Trophoblast cell (in vitro differentiated cells and primary cell): Measurements from ENCODE around the gene NTPCR. TPM values are rescaled to one million over a fixed set of nuclear protein-coding genes. Genes with fewer than 3 reads are reported as not detected.

Source experiments
- DNase-seq, 2 donors: peaks; one replicate each; pipeline ENCODE4 v3.0.0-alpha.2; 2016
- H2AFZ ChIP-seq: 2 replicates; pipeline ENCODE4 v1.6.1; 2013; ENCODE audit warnings: low read length, moderate library complexity, mild to moderate bottlenecking; ENCODE audit not compliant: insufficient read depth, poor library complexity
- H2AK5ac ChIP-seq: 2 replicates; pipeline ENCODE4 v1.6.1; 2013; ENCODE audit warnings: mild to moderate bottlenecking, low read length
- H2BK120ac ChIP-seq: 2 replicates; pipeline ENCODE4 v1.6.1; 2013; ENCODE audit warnings: low read length, mild to moderate bottlenecking, moderate library complexity; ENCODE audit not compliant: insufficient read depth, poor library complexity
- H2BK12ac ChIP-seq: 2 replicates; pipeline ENCODE4 v1.6.1; 2013; ENCODE audit warnings: mild to moderate bottlenecking, low read length, moderate library complexity
- H2BK5ac ChIP-seq: 2 replicates; pipeline ENCODE4 v1.6.1; 2013; ENCODE audit warnings: low read length, low read depth, moderate library complexity, mild to moderate bottlenecking; ENCODE audit not compliant: poor library complexity
- H3K14ac ChIP-seq: 2 replicates; pipeline ENCODE4 v1.6.1; 2013; ENCODE audit warnings: mild to moderate bottlenecking, low read length
- H3K18ac ChIP-seq: 2 replicates; pipeline ENCODE4 v1.6.1; 2013; ENCODE audit warnings: mild to moderate bottlenecking, low read length
- H3K23ac ChIP-seq: 2 replicates; pipeline ENCODE4 v1.6.1; 2013; ENCODE audit warnings: low read length
- H3K27ac ChIP-seq: 2 replicates; pipeline ENCODE4 v1.5.1; 2013; ENCODE audit warnings: low read depth, mild to moderate bottlenecking, inconsistent platforms, low read length, moderate library complexity
- H3K27me3 ChIP-seq: 2 replicates; pipeline ENCODE4 v1.6.1; 2013; ENCODE audit warnings: inconsistent platforms, mild to moderate bottlenecking, low read length, moderate library complexity; ENCODE audit not compliant: insufficient read depth
- H3K36me3 ChIP-seq, 2 experiments: 1 replicate in 1 of 2; 2 replicates in 1 of 2; pipeline ENCODE4 v1.6.1; 2013; ENCODE audit warnings: low read length in 2 of 2, mild to moderate bottlenecking in 2 of 2, moderate library complexity in 1 of 2; ENCODE audit not compliant: insufficient read depth in 2 of 2, control insufficient read depth in 1 of 2
- H3K4ac ChIP-seq: 2 replicates; pipeline ENCODE4 v1.6.1; 2013; ENCODE audit warnings: low read depth, mild to moderate bottlenecking, low read length, moderate library complexity
- H3K4me1 ChIP-seq, 2 experiments: 1 replicate in 1 of 2; 2 replicates in 1 of 2; pipeline ENCODE4 v1.6.1; 2013; ENCODE audit warnings: low read length in 2 of 2, mild to moderate bottlenecking in 2 of 2, moderate library complexity in 1 of 2; ENCODE audit not compliant: insufficient read depth in 2 of 2, control insufficient read depth in 1 of 2
- H3K4me2 ChIP-seq: 2 replicates; pipeline ENCODE4 v1.6.1; 2013; ENCODE audit warnings: inconsistent platforms, mild to moderate bottlenecking, low read length, moderate library complexity
- H3K4me3 ChIP-seq: 2 replicates; pipeline ENCODE4 v1.5.1; 2013; ENCODE audit warnings: mild to moderate bottlenecking, low read depth, low read length, inconsistent platforms
- H3K79me1 ChIP-seq: one replicate; pipeline ENCODE4 v1.6.1; 2013; ENCODE audit warnings: low read length
- H3K79me2 ChIP-seq: 2 replicates; pipeline ENCODE4 v1.6.1; 2013; ENCODE audit warnings: low read length, mild to moderate bottlenecking; ENCODE audit not compliant: control insufficient read depth, insufficient read depth, poor library complexity
- H3K9ac ChIP-seq: 2 replicates; pipeline ENCODE4 v1.6.1; 2013; ENCODE audit warnings: mild to moderate bottlenecking, low read length
- H3K9me3 ChIP-seq: 2 replicates; pipeline ENCODE4 v1.6.1; 2013; ENCODE audit warnings: low read depth, mild to moderate bottlenecking, control low read depth, inconsistent platforms, low read length; ENCODE audit not compliant: insufficient read depth
- H4K12ac ChIP-seq: 2 replicates; pipeline ENCODE4 v1.6.1; 2013; ENCODE audit warnings: low read depth, mild to moderate bottlenecking, low read length, moderate library complexity
- H4K8ac ChIP-seq: 2 replicates; pipeline ENCODE4 v1.6.1; 2013; ENCODE audit warnings: low read depth, mild to moderate bottlenecking, low read length, moderate library complexity
- H4K91ac ChIP-seq: one replicate; pipeline ENCODE4 v1.6.1; 2013; ENCODE audit warnings: low read depth, mild to moderate bottlenecking, low read length, moderate library complexity
- WGBS: extraction: QIAGEN DNeasy Blood & Tissue Kit; methylation state at CpG from one replicate; pipeline ENCODE4 v1.1.7; 2013; ENCODE audit warnings: missing lambda C conversion rate; ENCODE audit not compliant: insufficient read length, insufficient coverage; ENCODE audit errors: extremely low coverage; 5-methylcytosine and 5-hydroxymethylcytosine counted together
- polyA plus RNA-seq: library from polyadenylated mRNA; stranded (reverse); fragments of 200-250 nt; gene quantifications from 2 replicates; pipeline ENCODE4 v1.2.3, GENCODE V29; 2013

Gene NTPCR
- 28.8 and 32.4 TPM in 2 replicates for polyA plus RNA-seq

- DNase-seq, result peak; percentile 93 to 98
- Histone ChIP-seq H3K36me3 (no peaks in the 10 kb centered on the region), H3K4ac (peak within 1 kb of the TSS; percentile 76), H4K12ac (peak within 1 kb of the TSS; percentile 96), H3K18ac (peak within 1 kb of the TSS; percentile 80), H2BK120ac (peak within 1 kb of the TSS; percentile 68), H2BK12ac (no peak within 1 kb of the TSS), H3K79me2 (peaks cover 5% of the 10 kb centered on the region), H3K9me3 (no peaks in the 10 kb centered on the region), H2AK5ac (no peak within 1 kb of the TSS), H3K79me1 (peaks cover 8% of the 10 kb centered on the region), H4K8ac (peak within 1 kb of the TSS; percentile 81), H3K4me2 (peak within 1 kb of the TSS; percentile 87), H3K27ac (peak within 1 kb of the TSS; percentile 86), H2AFZ (peak within 1 kb of the TSS; percentile 85), H3K4me3 (peak within 1 kb of the TSS; percentile 94), H3K9ac (peak within 1 kb of the TSS; percentile 83), H3K14ac (peak within 1 kb of the TSS; percentile 84), H4K91ac (peak within 1 kb of the TSS; percentile 92), H3K27me3 (no peaks in the 10 kb centered on the region), H2BK5ac (peak within 1 kb of the TSS; percentile 83), H3K23ac (no peak within 1 kb of the TSS), H3K4me1 (peaks cover 6 to 8% of the 10 kb centered on the region in 2 experiments)
- WGBS, result no CpG with 5 or more reads among the region's 56 CpGs
These were observed at the start of gene NTPCR for GRCh38 chr1:232950197-232951176. TSS of gene NTPCR (plus strand) at chr1:232950611. CDS start at chr1:232950711, 100 bp downstream.

GRCh38 chr1:232900818-232901217 lies 49.6 kb upstream of the NTPCR start:
- Histone ChIP-seq H3K79me1 (no peaks in the 10 kb centered on the region), H3K9me3 (peaks cover 2% of the 10 kb centered on the region), H4K91ac (no peak overlapping the region), H2BK120ac (no peak overlapping the region), H3K4ac (no peak overlapping the region), H3K4me2 (no peak overlapping the region), H3K4me3 (no peak overlapping the region), H4K12ac (no peak overlapping the region), H3K18ac (no peak overlapping the region), H2AFZ (no peak overlapping the region), H3K79me2 (no peaks in the 10 kb centered on the region), H3K27ac (no peak overlapping the region), H3K36me3 (no peaks in the 10 kb centered on the region), H3K14ac (no peak overlapping the region), H3K27me3 (no peaks in the 10 kb centered on the region), H4K8ac (no peak overlapping the region), H2BK5ac (no peak overlapping the region), H3K9ac (no peak overlapping the region), H2BK12ac (no peak overlapping the region), H3K4me1 (peaks cover 8 to 23% of the 10 kb centered on the region in 2 experiments), H2AK5ac (no peak overlapping the region), H3K23ac (no peak overlapping the region)
- WGBS, result no CpG with 5 or more reads among the region's 10 CpGs
- DNase-seq, result peak in 1 of 2 donors; percentile 13

GRCh38 chr1:232901255-232901654 lies 49.2 kb upstream of the NTPCR start:
- Histone ChIP-seq H3K27me3 (no peaks in the 10 kb centered on the region), H3K23ac (no peak overlapping the region), H3K4ac (no peak overlapping the region), H3K79me1 (no peaks in the 10 kb centered on the region), H3K79me2 (no peaks in the 10 kb centered on the region), H3K4me3 (no peak overlapping the region), H2BK5ac (no peak overlapping the region), H2AFZ (no peak overlapping the region), H3K4me1 (peaks cover 8 to 23% of the 10 kb centered on the region in 2 experiments), H3K9ac (no peak overlapping the region), H4K8ac (no peak overlapping the region), H4K12ac (no peak overlapping the region), H2BK120ac (no peak overlapping the region), H2AK5ac (no peak overlapping the region), H3K14ac (no peak overlapping the region), H3K9me3 (peaks cover 2% of the 10 kb centered on the region), H3K27ac (no peak overlapping the region), H3K4me2 (peak overlapping the region; percentile 10), H3K18ac (no peak overlapping the region), H2BK12ac (no peak overlapping the region), H3K36me3 (no peaks in the 10 kb centered on the region), H4K91ac (no peak overlapping the region)
- DNase-seq, result peak; percentile 10 to 70
- no CpG with 5 or more reads among the region's 4 CpGs for WGBS

- peaks cover 2% of the 10 kb centered on the region for H3K9me3 ChIP-seq
- H3K4me3 ChIP-seq, result no peak overlapping the region
- no peak overlapping the region for H4K12ac ChIP-seq
- no peak overlapping the region for H4K91ac ChIP-seq
- H3K9ac ChIP-seq, result no peak overlapping the region
- no peaks in the 10 kb centered on the region for H3K79me1 ChIP-seq
- H3K23ac ChIP-seq, result no peak overlapping the region
- H2AFZ ChIP-seq, result no peak overlapping the region
- H3K4me2 ChIP-seq, result no peak overlapping the region
- no peak overlapping the region for H2BK120ac ChIP-seq
- H3K4ac ChIP-seq, result no peak overlapping the region
- no peaks in the 10 kb centered on the region for H3K79me2 ChIP-seq
- H2AK5ac ChIP-seq, result no peak overlapping the region
- H2BK12ac ChIP-seq, result no peak overlapping the region
- no peak overlapping the region for H4K8ac ChIP-seq
- H3K14ac ChIP-seq, result no peak overlapping the region
- WGBS, result no CpG with 5 or more reads among the region's 4 CpGs
- H3K36me3 ChIP-seq, result no peaks in the 10 kb centered on the region
- no peak overlapping the region for H3K18ac ChIP-seq
- no peak overlapping the region for H3K27ac ChIP-seq
- DNase-seq, result peak in 1 of 2 donors; percentile 10
- H3K4me1 ChIP-seq, result peaks cover 8 to 23% of the 10 kb centered on the region in 2 experiments
- H3K27me3 ChIP-seq, result no peaks in the 10 kb centered on the region
- no peak overlapping the region for H2BK5ac ChIP-seq
These were observed 47.5 kb upstream of the NTPCR start for GRCh38 chr1:232902774-232903350.
